Hindlimb muscle (tissue), 1 donor: ENCODE results near the gene RAP1GAP. TPM values are rescaled to one million over a fixed set of nuclear protein-coding genes. Genes with fewer than 3 reads are reported as not detected.
"Not testable (repeated sequence)": the region's sequence is repeated elsewhere in the genome, so short reads cannot be mapped to it uniquely, and the experiment has no call there.

ENCODE experiments used
- DNase-seq: peaks from one replicate; pipeline ENCODE4 v3.0.0-alpha.2; 2013
- polyA plus RNA-seq: library from polyadenylated mRNA; unstranded; fragments of 120-200 nt; gene quantifications from one replicate; pipeline ENCODE4 v1.2.1, GENCODE V29; 2013; ENCODE audit not compliant: insufficient read length

The RAP1GAP gene
- polyA plus RNA-seq, 1 donor, result 1.4 TPM

GRCh38 chr1:21674957-21675356 is 5.8 kb upstream of the RAP1GAP start:
- DNase-seq, result no peak

- not testable (repeated sequence) for DNase-seq
These were observed 4.7 kb upstream of the RAP1GAP start for GRCh38 chr1:21673853-21674252.

GRCh38 chr1:21673277-21673780 is 4.2 kb upstream of the RAP1GAP start:
- peak; percentile 50 for DNase-seq

- DNase-seq, result no peak
These were observed 3.5 kb upstream of the RAP1GAP start for GRCh38 chr1:21672478-21673276.

- DNase-seq, result no peak
These were observed 2.8 kb upstream of the RAP1GAP start for GRCh38 chr1:21671915-21672314.

- DNase-seq, result no peak
These were observed 2.1 kb upstream of the RAP1GAP start for GRCh38 chr1:21670956-21671902.

- no peak for DNase-seq
These were observed 1.1 kb upstream of the RAP1GAP start for GRCh38 chr1:21670059-21670881.

GRCh38 chr1:21668951-21669257 is 253 bp downstream of the RAP1GAP start:
- no peak for DNase-seq

- no peak for DNase-seq
These were observed 766 bp downstream of the RAP1GAP start for GRCh38 chr1:21668232-21668950.

GRCh38 chr1:21667348-21668231 is 1.6 kb downstream of the RAP1GAP start:
- DNase-seq, result no peak

- no peak for DNase-seq
These were observed 2.4 kb downstream of the RAP1GAP start for GRCh38 chr1:21666576-21667320.

GRCh38 chr1:21665711-21666575 is 3.2 kb downstream of the RAP1GAP start:
- no peak for DNase-seq

- no peak for DNase-seq
These were observed 4.2 kb downstream of the RAP1GAP start for GRCh38 chr1:21664806-21665588.

GRCh38 chr1:21663951-21664805 is 5.0 kb downstream of the RAP1GAP start:
- DNase-seq, result no peak

- no peak for DNase-seq
These were observed 5.8 kb downstream of the RAP1GAP start for GRCh38 chr1:21663248-21663950.

- no peak for DNase-seq
These were observed 6.5 kb downstream of the RAP1GAP start for GRCh38 chr1:21662426-21663247.
